ENCODE data around the gene TRAK1.

DNA sequence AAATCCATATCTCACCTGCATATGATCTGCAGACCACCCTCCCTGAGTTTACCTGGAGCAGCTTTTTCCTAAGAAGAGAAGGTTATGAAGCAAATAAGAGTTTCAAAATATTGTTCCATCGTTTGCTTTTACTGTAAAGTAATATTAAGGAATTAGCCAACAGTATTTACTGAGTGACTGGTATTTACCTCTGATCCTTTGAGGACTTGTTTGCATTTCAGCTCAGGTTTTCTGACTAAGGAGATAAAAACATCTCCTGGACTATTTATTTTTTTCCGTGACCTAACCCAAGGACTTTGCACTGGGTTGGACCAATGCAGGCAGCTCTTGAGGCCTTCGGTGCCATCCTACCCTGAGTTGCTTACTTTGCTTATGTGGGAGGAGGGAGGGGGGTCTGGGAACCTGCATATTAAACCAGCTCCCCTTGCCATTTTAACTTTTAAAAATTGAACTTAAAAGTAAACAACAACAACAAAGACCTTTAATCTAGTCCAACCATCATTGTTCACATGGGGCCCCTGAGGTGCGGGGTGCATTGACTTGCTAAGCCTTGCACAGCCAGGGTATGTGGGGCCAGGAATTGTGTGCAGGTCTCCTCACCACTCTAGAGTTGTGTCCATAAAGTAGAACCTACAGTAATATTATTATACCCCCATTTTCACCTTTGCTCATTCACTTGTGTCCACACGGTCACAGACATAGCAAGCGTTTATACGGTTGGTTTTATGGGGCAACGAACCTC, 39.3 kb downstream of the TRAK1 start:
- TF ChIP-seq, protein P1, sequence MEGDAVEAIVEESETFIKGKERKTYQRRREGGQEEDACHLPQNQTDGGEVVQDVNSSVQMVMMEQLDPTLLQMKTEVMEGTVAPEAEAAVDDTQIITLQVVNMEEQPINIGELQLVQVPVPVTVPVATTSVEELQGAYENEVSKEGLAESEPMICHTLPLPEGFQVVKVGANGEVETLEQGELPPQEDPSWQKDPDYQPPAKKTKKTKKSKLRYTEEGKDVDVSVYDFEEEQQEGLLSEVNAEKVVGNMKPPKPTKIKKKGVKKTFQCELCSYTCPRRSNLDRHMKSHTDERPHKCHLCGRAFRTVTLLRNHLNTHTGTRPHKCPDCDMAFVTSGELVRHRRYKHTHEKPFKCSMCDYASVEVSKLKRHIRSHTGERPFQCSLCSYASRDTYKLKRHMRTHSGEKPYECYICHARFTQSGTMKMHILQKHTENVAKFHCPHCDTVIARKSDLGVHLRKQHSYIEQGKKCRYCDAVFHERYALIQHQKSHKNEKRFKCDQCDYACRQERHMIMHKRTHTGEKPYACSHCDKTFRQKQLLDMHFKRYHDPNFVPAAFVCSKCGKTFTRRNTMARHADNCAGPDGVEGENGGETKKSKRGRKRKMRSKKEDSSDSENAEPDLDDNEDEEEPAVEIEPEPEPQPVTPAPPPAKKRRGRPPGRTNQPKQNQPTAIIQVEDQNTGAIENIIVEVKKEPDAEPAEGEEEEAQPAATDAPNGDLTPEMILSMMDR (IDR thresholded peaks at IDR 0.05; ENCODE audit: insufficient read depth, low read length): no peak
- no peak for TF ChIP-seq GABPA (IDR thresholded peaks at IDR 0.05; ENCODE audit: low read depth)
